NCI-H460 (cell line): ENCODE measurements around the gene LEF1. TPM values are rescaled to one million over a fixed set of nuclear protein-coding genes. Genes with fewer than 3 reads are reported as not detected.

Experiments
- DNase-seq: peaks from one replicate; pipeline ENCODE4 v3.0.0-alpha.2; 2016; ENCODE audit warnings: low read depth; ENCODE audit errors: extremely low read depth
- total RNA-seq: library from RNA; depleted of rRNA; stranded (reverse); fragments of >200 nt; shearing (Covaris generic); gene quantifications from 2 replicates; pipeline ENCODE4 v1.2.3, GENCODE V29; 2014

LEF1 gene
- total RNA-seq, 1 experiment from 2014 or later, result 0.69 TPM

DNA sequence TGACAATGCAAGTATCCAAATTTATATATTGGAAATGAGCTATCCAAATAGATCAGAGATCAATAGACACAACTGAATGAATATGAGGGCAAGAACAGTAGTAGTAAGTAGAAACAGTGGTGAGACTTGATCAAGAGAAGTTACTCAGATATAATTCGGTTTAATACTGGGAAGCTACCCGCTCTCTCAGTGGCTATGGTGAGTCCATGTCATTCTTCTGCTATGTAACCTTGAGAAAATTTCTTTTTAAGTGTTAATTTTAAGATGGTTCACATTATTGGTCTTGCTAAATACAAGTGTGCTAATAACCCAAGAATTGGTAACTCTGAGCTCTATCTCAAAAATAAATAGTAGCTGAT is 53.6 kb downstream of the LEF1 start:
- DNase-seq, result no peak

DNA sequence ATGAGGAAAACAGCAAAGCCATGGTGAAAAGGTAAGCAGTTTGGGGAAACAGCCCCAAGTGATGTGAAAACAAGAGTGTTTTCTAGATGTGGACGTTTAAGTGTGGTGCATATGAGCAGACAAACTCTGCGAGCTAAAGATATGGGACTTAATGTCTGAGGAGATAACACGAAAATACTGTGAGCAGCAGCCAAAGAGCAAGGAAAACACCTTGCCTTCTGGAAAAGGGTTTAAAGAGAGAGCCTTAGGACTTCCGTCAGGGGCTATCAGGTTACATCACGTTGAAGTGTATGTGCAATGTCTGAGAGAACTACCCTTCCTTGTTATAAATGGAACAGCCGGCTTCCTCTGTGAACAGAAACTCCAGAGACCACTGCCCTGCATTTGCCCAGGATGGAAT is 54.2 kb downstream of the LEF1 start:
- DNase-seq, result no peak

DNA sequence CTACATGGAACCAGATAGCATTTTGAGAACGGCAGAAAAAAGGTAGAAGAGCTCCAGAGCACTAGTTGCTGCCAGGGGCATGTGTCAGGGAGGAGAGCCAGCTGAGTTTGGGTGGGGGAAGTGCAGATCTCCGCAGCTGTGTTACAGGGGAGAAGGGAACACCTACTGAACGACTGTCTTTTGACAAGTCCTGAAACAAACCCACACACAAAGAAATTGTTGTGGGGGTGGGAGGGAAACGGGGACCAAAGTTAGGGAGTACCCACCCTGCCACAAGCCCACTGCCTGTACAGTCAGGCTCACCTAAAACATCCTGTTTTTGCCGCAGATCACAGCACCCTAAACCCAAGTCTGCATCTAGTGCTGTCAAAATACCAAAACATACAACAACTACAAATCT is 55.5 kb downstream of the LEF1 start:
- DNase-seq, result no peak

DNA sequence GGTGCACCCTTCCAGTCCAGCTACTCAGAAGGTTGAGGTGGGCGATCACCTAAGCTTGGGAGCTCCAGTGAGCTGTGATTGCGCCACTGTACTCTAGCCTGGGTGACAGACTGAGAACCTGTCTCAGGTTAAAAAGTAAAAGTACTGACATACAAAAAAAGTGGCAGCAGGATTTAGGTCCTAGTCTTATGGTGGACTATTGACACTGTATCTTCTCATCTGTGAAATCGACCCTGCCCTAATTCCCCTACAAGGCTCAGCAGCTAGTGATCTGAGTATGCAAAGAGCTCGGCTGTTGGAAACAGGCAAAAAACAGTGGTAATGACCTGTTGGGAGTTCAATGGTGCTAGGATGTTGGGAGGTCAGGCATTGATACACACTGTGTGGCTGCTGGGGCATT is 57.0 kb downstream of the LEF1 start:
- no peak for DNase-seq

DNA sequence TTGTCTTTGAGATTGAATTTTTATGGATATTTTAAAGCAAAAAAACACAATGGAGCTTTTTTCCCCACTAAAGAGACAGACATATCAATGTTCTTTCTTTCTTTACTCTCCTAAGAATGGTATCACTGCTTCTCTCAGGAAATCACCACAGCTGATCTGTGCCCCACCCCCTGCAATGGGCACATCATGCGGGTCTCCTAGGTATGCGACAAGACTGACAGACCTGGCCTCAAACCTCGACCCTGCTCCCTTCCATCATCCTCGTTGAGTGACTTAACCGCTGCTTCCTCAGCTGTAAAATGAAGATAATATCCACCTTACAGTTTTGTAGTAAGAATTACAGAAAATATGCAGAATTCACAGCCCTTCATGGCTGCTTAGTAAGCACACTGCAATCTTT is 58.3 kb downstream of the LEF1 start:
- no peak for DNase-seq

DNA sequence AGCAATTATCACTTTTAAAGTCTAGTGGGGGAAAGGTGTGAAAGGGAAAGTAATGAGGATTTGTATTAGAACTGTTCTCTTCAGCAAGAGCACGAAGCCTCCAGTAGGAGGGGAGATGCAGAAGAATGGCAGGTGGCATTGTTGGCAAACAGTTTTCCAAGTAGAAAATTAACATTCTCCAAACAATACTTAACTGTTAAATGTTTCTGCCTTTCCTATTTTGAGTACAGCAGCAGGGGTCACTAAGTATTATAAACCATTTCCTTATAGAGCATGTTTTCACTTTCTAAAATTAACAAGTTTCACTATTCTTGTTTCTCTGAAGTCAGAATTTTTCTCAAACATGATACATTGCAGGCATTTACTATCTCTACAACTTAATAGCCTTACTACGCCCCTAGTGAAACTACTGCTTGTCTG is 58.7 kb downstream of the LEF1 start:
- DNase-seq, result no peak

DNA sequence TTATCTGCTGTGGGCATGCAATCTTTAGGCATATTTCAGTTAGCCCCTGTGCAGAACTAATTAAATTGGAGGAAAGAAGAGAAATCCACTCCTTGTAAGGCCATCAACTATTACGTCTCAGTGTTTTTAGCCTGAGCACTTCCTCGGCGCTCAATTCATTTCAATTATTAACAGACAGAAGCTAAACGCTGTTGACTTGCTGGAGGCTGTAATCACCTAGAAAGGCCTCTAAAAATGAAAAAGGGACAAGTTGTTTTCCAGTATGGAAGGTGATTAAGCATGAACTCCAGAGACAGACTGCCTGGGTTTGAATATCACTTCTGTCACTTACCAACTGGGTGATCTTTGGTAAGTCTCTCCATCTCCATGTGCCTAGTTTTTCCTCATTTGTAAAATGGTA is 59.6 kb downstream of the LEF1 start:
- DNase-seq, result no peak

DNA sequence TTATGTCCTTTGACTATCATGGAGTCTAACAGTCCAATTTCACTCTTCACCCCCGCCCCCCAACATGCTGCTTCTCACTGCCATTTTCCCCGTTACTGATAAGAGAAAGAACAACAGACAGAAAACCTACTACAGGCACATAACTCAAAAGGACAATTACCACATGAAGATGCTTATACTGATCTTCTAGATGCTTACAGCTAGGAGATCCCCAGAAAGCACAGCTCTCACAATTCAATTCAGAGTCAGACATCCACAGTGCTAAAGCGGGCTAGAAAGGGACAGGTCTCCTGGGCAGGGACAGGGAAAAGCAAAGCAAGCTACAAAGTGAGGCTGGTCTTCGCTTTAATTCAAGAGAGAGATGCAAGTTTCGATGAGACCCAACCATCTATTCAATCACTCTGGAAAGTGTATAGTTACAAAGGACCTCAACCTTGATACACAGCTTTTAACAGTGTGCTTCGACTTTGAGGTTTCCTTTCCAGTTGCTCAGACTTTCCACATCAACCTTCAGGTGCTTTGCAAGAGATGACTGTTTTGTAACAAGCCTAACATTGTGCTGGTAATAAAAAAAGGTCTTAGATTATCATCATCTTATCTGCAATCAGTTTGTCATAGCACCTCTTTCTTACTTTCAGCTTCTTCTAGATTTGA is 60.9 kb downstream of the LEF1 start:
- DNase-seq, result no peak

DNA sequence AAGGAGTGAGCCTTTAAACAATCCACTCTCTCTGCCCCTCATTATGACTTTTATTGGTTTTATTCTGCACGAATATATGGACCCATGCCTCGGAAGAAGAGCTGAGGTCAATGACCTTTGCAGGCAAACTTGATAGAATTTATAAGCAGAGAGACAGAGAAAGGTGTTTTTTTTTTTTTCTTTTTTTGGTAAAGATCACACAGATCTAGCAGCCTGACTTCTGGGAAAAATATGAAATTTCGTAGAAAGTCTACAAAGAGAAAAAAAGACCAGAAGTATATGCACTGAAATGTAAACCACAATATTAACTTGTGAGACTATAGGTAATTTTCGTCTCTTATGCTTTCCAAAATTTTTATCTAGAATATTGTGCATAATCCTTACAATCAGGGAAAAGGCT is 61.6 kb downstream of the LEF1 start:
- no peak for DNase-seq

DNA sequence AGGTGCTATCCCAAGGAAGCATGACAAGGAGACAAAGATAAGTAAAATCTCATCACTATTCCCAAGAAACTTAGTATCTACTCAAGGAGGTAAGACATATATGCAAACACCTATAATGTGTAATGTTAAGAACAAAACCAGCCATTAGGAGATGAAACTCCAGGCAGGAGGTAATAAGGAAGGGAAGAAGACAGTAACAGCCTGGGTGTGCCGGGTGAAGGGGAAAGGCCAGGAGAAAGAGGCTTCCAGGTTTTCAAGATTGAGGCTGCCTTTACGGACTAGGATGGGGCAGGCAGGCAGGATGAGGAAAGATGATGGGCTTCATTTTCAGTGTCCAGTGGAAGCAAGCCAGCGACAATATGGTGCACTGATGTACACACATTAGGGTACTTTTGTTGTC is 62.5 kb downstream of the LEF1 start:
- DNase-seq, result no peak

DNA sequence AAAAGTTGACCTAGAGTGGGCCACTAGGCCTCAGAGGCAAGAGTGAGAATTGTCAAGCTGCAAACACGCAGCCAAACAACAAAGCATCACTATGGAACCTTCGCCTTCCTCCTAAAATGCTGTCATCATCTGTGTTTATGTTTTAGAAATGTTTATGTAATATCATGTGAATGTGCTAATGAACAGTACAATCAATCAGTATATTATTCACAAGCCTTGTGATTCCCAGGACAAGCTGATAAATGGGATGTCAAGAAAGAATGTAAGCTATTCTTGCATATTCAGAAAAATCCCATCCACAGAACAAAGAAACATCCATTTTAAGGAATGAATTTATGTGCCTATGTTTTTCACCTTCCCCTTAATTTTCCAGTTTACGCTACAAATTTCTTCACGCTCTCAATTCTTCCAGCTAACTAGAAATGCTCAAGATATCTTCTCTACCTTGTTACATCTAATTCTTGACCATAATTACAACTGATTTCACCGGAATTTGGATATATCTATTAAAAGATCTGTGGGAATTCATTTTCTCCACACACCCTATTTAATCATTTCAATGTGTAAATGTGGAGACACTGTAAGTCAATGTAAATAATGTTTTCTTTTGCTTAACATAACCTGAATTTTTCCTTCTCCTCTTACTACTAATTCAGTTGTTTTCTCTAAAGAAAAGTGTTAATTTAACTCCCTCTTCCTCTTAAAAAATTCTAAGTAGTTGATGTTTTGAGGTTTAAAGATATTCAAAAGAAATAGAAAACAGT is 65.5 kb downstream of the LEF1 start:
- DNase-seq, result no peak

DNA sequence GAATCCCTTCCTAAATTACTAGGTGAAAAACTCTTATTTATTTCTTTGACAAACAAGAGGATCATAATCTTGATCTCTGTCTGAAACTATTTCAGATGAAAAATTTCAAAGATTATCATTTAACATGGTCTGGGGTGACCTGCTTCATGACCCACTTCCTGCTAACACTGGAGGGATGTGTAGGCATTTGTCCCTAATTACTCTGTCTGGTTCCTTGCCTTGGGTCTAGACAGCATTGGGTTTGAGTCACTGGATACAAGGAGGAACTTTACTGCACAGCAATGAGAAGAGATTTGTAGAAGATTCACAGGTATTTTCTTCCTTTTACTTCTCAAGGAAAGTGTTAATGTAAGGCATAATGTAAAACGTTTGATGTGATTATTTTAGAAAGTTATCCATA is 67.9 kb downstream of the LEF1 start:
- no peak for DNase-seq

DNA sequence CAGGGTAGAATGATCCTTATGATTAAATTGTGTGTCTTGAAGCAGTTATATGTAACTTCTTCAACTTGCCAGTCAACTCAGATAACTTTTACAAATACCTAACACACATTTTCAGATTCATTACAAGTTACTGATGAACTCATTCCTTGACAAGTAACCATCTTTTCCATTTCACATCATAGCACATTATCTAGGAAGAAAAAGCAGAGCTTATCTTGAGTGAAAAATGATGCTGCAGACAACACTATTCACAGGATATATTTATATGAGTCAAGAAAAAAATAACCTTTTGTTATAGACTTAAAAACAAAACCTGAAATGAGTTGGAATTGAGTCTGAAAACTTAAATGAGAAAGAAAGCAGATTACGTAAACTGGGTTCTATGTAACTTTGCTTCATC is 68.9 kb downstream of the LEF1 start:
- DNase-seq, result no peak

DNA sequence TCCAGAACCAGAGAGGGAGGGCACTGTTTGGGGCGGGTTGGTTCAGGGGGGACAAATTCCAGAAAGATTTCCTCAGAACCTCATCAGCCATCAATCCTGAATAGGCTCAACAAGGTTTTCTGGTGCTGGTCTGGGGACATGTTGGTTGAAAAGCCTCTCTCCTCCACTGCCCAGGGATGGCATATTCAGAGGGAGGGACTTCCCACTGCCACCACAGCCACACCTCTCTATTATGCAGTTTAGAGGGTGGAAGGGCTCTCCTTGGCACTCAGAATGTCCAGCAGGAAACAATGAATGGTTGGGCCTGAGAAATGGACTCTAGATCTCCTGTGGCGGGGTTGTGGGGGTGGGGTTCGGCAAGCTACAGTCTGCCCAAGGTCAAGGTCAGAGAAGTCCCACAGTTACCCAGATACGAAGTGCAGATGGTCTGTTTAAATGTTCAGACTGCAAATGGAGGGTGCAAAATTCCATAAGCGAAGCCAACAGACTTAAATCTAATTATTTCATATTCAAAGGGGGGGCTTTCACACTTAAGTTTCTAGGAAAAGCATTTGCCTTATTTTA is 70.7 kb downstream of the LEF1 start:
- no peak for DNase-seq

DNA sequence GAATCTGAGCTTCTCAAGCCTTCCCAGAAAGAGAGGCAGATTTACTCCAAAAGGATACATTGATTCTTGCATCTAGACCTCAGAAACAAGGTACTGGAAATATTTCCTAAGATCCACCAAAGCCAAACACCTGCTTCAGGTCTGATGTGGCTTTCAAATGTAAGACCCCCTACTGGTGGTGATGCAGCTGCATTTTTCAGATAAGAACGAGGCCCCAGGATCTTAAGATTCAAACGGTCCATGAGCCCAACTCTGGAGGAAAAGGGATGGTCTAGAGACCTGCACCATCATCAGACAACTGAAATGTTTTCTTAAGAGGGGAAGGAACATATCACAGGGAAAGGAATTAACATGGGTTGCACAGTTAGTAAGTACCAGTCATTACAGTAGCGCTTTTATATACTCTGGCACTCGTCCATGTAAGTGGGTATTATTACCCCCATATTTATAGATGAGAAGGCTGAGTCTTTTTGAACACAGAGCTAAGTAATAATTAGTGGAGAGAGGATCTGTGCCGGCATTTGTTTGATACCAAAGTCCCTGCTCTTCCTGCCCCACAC is 73.7 kb downstream of the LEF1 start:
- DNase-seq, result no peak

DNA sequence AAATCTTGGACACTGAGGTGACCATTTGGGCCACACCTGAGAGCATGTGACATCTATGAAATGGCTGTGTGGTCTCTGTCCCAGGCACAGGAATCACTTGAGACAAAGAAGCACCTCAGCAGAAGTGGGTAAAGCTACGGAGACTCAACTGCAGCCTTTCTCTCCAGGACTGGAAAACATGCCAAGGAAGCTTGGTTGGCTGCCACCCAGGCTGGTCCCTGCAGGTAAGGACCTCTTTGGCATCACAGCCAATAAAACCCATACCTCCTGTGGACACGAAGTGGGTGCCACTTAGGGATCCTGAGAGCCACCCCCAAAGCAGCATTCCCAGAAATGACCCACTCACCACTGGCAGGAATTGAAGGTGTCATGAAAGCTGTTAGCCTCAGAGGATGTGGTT is 74.6 kb downstream of the LEF1 start:
- no peak for DNase-seq

DNA sequence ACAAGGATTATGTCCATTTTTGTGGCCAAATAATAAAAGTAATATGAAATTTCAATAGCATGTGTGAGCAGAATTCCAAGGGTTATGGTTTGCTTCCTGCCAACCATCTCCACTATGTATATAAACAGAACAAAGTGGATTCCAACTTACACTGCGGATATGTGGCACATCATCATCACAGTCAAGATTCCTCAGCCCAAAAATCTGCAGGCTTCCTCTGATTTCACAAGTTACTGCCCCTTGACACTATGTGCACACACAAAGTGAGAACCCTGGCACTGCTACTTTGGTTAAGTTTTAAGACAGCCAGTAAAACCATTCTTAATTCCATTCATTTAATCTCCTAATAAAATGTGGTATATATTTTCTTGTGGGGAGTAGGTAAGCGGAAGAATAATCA is 76.4 kb downstream of the LEF1 start:
- DNase-seq, result no peak

DNA sequence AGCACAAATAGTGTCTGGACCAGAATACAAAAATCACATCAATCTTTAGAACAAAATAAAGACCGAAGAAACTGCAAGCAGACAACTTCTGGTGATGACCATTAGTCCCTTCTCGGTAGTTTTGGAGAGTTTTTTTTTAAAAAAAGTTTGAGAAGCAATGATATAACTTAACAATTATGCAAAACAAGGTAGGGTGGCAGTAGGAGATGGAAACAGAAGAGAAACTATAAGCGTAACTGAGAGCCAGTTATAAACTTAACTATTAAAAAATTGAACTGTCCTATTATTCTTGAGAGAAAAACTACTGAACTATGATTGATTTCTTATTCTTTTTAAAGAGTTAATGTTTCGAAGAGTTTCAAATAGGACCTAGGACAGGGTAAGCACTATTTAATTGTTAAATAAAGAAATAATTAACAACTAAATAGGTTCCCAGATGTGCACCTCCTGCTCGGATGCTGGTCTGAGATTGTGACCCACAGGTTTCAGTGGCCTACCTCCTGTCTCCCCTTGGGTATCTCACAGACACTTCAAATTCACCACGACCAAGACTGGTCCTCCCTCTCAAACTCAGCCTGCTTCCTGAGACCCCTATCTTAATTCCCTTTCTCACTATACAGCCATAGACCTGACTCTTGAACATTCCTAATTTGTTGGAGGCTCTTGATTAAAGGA is 81.3 kb downstream of the LEF1 start:
- no peak for DNase-seq

DNA sequence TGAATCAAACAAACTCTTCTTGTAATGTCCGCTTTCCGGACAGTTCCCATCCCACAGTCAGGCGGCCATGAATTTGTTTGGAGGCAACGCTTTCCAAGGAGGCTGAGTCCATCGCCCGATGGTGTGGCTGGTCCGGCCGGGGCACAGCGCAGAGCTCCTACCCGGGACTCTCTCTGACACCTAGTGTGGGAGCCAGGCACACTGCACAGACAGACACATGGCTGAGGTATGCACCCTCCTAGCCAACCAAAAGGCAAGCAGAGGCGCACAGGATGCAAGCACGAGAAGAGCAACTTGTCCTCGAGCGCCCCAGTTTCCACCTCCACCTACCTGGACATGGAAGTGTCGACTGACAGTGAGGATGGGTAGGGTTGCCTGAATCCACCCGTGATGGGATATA is 87.5 kb downstream of the LEF1 start:
- no peak for DNase-seq

DNA sequence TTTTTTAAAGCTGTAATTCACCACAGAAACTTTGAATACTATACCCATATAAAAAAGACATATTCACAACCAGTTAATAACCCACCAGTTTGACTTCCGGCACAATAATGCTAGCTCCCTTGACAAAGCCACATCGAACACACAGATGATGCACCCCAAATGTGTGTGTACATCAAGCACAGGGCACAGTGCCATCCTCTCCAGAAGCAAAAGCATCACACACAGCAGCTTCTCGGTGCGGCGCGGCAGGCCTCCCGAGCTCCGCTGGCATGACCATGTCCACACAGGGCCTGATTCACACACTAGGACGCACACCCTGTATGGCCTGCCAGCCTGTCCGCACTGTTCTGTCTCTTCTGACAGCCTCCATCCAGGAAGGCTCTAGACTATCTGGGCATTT is 88.0 kb downstream of the LEF1 start:
- DNase-seq, result no peak

DNA sequence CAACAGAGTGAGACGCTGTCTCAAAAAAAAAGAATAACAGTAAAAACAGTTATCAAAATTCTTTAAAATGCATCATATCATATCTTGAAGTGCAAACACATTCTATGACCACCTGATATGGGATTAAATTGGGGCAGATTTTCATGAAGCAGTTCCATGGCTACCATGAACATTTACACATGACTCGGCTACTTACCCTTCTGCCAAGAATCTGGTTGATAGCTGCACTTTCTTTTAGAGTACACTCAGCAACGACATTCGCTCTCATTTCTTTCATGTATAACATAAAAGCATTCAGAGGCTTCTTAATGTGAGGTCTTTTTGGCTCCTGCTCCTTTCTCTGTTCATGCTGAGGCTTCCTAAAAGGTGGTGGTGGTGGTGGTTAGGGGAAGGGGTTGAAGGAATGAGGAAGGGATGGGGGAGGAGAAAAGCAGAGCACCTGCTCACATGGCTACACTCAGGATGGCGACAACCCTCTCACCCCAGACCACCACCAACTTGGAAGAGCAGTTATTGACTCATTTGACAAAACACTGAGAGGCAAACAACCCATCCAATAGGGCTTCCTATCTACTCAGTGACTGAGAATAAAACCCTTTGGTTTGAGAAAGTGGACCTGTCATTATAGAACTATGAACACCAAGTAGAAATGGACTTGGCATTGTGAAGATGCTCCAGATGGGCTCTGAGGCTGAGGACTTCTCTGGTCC is 90.6 kb downstream of the LEF1 start:
- DNase-seq, result no peak
